Measurements from ENCODE around the gene MYO15B. TPM values are rescaled to one million over a fixed set of nuclear protein-coding genes. Genes with fewer than 3 reads are reported as not detected.

MYO15B gene
- total and polyA plus RNA-seq, 2 of the 13 experiments (the other 11 are each of a cell fraction or from before 2014, with no cell fraction given), result 2.8 to 8.1 TPM

- Histone ChIP-seq H3K4me2 (ENCODE audit: low read depth, low read length) (no peak overlapping the region; the same call in 1 of the 2 replicates), H3K4me3 (replicated peaks in 1 of 3; ENCODE audit: insufficient read depth in 1 of 3, low read depth in 2 of 3, low read length in 3 of 3) (no peak overlapping the region), H2AFZ (ENCODE audit: low read length) (no peak overlapping the region), H3K4me1 (ENCODE audit: insufficient read depth, low read length) (peaks cover 38% of the 10 kb centered on the region), H3K9me3 (ENCODE audit: low read length) (no peaks in the 10 kb centered on the region), H3K36me3 (replicated peaks in 1 of 2; ENCODE audit: control insufficient read depth in 1 of 2, insufficient read depth in 2 of 2, low read length in 2 of 2) (no peaks in the 10 kb centered on the region), H4K20me1 (ENCODE audit: insufficient read depth, low read length) (no peaks in the 10 kb centered on the region), H3K79me2 (ENCODE audit: insufficient read depth, low read length) (no peaks in the 10 kb centered on the region), H3K9ac (ENCODE audit: insufficient read depth, low read depth, low read length) (no peak overlapping the region), H3K27ac (ENCODE audit: extremely low read length, insufficient read depth, low read length) (no peak overlapping the region), H3K27me3 (ENCODE audit: control insufficient read depth in 1 of 2, insufficient read depth in 2 of 2, low read length in 2 of 2) (no peaks in the 10 kb centered on the region; a peak in 1 of 5 replicates)
- ChIA-PET POLR2A (interaction anchor here (1.0 to 1.4 kb wide), 3 partner anchors 11 to 139 kb away, joined by 3 read pairs; no protein-coding TSS in a partner anchor), CTCF (ENCODE audit: low intra/inter-chr PET ratio, low total read pairs) (interaction anchor here (0.8 to 2.5 kb wide), 2 partner anchors 14 to 25 kb away, joined by 3 to 18 read pairs; no protein-coding TSS in a partner anchor)
- intact Hi-C loops (cut with micrococcal nuclease; ENCODE audit: unreplicated experiment) (loop anchor here (5.0 kb wide), 1 partner anchor 138 kb away; no protein-coding TSS in a partner anchor), in situ Hi-C loops (cut with HindIII; ENCODE audit: extremely low pct_ligation_motif_present, low pct_unique_long_range_greater_than_20kb) (loop anchor here (10.0 kb wide), 1 partner anchor 140 kb away; no protein-coding TSS in a partner anchor)
- FAIRE-seq (no peak), ATAC-seq (peak; percentile 10), DNase-seq (ENCODE audit: low spot score) (no peak)
- TF ChIP-seq ZNF563 (CRISPR knock-in tag; IDR thresholded peaks at IDR 0.05) (peak; percentile 44; the same call in 1 of the 2 replicates), ZGPAT (CRISPR knock-in tag; IDR thresholded peaks at IDR 0.05) (no peak), ZBTB7B (CRISPR knock-in tag; IDR thresholded peaks at IDR 0.05) (0 out of 2 replicates have a peak, but pooled peaks have one; percentile 26), RBFOX2 (IDR thresholded peaks at IDR 0.05; ENCODE audit: low read depth, low read length) (0 out of 2 replicates have a peak, but pooled peaks have one; percentile 4), CTCF (CRISPR knock-in tag; IDR thresholded peaks at IDR 0.05) (peak; percentile 48), PCBP1 (IDR thresholded peaks at IDR 0.05; ENCODE audit: borderline replicate concordance, low read depth, low read length) (peak; percentile 3; the same call in 1 of the 2 replicates), MXD1 (CRISPR knock-in tag; IDR thresholded peaks at IDR 0.05) (0 out of 2 replicates have a peak, but pooled peaks have one; percentile 64), ZNF142 (CRISPR knock-in tag; IDR thresholded peaks at IDR 0.05) (no peak)
- BruUV-seq (replicated peaks), result no TSS peak
- WGBS (ENCODE audit: low lambda C conversion rate), result 74% methylated on average over 17 of the region's 19 CpGs
Measured at GRCh38 chr17:75614556-75615270, 27.1 kb downstream of the MYO15B start.

Data from HepG2 (cell line).